Fibroblast of skin of right biceps (primary cell): ENCODE results near the gene MDM1.

Source experiments
- DNase-seq: peaks from one replicate; pipeline ENCODE4 v3.0.0-alpha.2; 2013

The MDM1 gene

DNA sequence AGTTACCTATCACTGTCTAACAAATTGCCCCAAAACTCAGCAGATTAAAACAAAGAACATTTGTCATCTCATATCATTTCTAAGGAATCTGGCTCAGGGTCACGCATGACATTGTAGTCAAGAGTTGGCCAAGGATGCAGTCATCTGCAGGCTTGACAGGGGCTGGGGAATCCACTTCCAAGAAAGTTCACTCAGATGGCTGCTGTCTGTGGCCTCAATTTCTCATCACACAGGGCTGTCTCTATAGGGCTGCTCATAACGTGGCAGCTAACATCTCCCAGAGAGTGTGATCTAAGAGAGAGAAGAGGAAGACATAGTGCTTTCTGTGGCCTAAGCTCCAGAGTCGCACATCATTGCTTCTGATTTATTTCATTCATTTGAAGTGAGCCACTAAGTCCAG lies 61.8 kb downstream of the MDM1 start:
- no peak for DNase-seq

DNA sequence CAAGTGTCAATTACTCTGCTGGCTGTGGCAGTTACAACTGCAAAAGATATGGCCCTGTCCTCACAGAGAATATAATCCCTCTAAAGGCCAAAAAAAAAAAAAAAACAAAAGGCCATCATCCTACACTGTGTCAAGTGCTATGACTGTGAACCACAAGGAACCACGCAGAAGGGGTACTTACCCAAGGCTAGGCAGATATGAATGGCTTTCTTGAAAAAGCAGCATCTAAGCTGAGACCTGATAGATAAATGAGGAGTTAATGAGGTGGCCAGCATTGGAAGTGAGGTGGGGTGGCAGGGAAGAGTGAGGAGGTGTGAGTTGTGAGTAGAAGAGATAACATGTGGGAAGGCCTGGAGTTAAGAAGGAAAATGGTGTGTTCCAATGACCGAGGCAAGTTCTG lies 62.4 kb downstream of the MDM1 start:
- DNase-seq, result no peak

DNA sequence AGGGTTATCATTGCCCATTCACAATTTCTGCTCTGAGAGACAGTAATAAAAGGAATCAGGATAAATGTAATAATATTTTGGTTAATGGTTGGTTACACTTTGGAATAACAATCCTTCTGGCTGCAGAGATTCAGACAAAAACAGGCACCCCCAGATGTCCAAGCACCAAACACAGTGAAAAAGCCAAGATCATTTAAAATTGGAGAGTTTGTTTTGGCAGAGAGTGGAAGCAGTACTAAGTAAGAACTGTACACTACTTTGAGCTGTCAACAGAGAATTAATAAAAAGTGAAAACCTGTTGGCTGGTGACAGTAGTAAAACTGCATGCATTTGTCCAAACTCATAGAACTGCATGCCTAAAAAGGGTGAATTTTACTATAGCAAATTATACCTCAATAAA lies 63.2 kb downstream of the MDM1 start:
- peak; percentile 33 for DNase-seq

DNA sequence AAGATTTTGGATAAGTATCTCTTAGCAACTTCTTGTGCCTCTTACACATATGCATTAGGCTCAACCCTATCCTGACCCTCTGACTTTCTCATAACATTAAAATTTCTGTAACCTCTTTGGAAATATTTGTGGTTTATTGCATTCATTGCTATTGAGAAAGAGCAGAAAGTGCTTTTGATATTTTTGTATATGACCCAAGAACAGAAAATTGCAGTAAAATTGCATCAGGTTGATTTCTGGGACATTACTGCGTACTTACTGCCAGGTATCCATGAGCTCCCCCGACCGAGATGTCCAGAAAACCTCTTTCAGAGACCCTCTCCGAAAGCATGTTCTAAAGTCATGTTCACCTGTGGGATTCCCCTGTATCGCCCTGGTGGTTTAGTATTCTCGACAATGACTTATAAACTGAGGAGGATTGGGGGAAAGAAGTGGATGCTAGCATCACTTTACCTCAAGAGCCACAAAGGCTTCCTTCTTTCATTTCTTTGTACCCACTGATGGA lies 64.2 kb downstream of the MDM1 start:
- DNase-seq, result peak; percentile 95

DNA sequence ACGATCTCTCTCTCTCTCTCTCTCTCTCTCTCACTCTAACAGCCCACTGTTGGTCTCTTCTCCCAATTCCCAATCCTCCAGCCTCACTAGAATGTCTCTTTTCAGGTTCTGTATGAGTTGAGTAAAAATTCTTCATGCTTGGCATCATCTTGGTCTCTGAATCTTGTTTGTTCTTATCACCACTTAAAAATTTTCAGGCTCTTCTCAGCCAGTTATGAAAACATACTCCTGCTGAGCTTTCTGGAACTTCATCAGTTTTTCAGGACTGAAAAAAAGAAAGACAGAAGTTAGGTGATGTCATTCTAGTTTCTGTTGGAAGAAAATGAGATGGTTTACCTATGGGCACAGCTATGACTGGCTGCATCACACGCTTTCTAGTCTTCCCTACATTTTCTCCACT lies 67.3 kb downstream of the MDM1 start:
- DNase-seq, result peak; percentile 88

DNA sequence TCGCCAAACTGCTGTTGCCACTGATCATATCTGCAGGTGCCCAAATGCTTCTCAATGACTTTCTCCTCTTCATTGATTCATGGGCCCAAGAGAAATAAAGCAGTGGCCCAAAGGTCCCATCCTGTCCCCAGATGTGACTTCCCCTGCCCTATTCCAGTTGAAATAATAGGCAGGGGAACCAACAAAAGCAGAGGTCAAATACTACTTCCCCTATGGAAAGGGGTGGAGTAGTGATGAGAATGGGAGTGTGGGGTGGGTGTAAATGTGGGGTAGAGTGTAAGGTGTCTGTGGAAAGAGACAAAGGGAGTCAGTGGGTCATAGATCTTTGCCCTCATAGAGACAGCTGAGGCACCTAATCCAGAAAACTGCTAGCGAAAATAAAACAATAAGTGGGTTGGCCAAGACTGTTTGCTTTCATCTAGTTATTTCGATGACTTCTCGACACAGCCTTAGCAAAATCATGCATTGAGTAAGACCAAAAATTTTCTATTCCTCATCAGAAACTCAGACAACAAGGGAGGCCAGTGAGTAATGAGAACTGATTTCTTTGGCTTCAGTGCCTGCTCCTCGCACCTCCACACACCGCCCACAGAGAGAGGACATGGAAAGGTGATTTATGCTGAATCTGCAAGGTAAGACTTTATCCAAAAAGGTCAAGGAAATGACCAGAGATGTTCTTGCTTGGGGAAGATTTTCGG lies 67.9 kb downstream of the MDM1 start:
- peak; percentile 57 for DNase-seq

DNA sequence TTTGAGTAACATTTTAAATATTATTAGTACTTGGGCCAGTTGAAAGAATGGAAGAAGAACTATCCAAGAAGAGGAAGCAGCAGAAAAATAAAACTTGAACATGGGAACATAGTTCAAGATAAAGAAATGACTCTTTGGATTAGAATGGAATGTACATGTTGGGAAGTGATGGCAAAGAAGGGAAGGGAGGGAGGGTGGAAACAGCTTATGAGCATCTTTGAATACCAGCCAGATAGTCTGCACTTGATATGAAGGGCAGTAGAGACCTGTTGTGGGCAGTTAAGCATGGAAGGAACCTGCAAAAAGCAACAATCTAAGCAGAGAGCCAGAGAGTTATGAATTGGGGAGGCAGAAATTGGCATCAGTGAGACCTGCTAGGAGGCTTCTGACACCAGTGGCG lies 68.8 kb downstream of the MDM1 start:
- DNase-seq, result peak; percentile 68

DNA sequence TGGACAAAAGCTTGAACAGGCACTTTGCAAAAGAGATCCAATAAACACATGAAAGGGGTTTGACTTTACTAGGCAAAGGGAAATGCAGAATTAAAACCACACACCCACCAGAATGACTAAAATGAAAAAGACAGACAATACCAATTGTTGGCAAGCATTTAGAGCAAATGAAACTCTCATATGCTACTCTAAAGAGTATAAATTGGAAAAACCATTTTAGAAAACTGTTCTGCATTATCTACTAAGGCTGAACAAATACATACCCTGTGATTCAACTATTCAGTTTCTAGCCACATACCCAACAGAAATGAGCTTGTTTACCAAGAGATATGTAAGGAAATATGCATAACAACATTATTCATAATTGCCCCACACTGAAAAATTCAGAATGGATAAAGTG lies 70.3 kb downstream of the MDM1 start:
- DNase-seq, result no peak

DNA sequence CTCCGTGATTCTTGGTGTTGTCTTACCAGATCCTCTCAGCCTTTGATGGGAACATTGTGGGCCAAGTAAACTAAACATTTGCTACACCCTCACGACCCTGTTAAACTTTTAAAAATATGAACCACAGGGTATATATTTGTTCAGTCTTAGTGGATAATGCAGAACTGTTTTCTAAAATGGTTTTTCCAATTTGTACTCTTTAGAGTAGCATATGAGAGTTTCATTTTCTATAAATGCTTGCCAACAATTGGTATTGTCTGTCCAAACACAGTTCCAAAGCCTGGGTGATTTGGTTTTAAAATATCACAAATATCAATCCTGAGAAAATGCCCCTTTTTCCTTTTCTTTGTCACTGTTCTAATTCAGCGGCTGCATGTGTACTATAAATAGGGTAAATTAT lies 72.0 kb downstream of the MDM1 start:
- DNase-seq, result no peak

DNA sequence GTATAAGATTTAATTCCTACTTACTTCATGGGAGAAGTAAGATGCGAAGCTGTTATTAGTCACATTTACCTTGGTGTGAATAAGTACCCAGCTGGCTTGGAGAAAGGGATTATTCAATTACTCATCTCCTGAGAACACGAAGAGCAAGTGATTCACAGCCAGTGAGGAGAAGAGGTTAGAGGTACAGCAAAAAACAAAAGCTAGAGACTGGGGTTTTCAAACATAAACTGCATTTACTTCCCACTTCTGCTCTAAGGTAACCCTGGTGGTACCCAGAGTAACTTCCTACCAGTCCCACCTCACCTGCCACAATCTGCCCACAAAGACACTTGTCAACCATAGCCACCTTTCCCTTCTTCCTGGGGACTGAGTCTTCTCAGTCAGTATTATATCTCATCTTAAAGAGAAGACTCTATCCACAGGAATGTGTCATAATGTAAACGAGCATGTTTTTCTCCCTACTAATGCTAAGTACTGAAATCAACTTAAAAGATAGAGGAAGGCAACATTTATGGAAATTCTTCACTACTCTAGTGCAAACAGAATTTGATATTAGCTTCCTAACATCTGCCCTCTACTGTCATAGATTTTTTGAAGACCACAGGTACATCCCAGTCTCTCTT lies 72.7 kb downstream of the MDM1 start:
- DNase-seq, result peak; percentile 87

DNA sequence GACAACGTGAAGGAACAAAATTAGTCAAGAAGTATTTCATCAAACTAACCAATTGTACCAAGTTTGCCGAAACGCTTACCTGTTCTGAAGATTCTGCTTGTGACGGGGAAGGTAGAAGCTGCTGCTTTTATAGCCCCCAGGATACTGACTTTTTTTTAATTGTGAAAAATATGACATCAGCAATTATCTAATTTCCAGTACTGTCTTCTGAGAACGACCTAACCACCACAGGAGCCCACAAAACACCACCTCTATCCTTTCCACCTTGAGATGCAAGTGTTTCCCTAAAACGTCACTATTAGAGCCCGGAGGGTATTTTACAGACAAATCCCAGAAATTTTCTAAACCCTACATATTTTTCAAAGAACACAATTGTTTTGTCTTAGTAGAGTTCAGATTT lies 78.7 kb downstream of the MDM1 start, which contains the start of gene IL22:
Gene IL22 (minus strand): TSS at position 101 of the 400 bp plus-strand sequence. CDS start 156 bp downstream, outside the sequence.
- no peak for DNase-seq

DNA sequence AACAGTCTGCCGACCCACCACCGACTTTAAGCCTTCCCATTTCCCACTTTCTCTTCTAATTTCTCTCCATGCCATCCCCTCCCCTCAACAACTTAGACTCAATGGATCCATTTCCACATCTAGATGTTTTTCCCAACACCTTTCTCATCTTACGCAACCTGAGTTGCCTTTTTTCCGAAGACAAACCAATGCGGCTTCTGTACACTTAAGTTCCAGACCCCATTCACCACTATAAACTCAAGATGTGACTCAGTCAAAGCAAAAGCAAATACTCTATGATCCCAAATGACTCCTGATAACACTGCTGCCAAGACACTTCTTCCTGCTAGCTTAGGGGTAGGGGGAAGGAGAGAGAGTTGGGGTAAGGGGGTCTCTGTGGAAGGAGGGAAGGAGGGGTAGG lies 80.1 kb downstream of the MDM1 start:
- no peak for DNase-seq

DNA sequence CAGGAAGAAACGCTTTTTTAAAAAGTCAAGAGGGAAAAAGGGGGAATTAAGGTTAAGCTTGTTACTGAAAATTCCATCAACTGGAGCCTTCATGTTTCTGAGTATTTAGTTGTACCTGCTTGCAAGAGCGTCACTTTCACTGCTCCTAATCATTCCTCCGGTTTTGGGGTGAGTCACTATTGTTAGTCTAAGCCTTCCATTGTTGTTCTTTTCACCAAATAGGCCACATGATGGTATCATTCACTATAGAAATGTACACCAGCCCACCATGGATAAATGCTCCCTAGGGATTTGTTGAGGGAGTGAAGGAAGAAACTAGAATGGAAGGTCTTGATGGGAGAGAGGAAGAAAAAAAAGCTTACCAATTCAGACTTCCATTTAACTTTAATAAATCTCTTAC lies 81.7 kb downstream of the MDM1 start:
- no peak for DNase-seq

DNA sequence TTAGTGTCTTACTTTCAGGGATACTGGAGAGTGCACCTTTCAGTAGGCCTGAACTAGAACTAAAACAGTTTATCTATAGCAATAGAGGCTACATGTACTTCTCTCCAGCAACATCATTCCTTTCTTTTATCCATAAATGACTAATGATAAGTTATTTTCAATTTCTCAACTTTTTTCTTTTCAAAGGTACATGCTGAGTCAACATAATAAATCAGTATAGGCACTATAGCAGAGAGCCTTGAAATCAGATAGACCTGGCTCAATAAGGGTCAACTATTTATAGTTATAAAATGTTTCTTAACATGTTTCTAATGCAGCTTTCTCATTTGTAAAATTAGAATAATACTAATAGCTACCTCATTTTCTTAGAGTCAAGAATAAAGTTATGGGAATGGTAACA lies 84.4 kb downstream of the MDM1 start:
- DNase-seq, result no peak

DNA sequence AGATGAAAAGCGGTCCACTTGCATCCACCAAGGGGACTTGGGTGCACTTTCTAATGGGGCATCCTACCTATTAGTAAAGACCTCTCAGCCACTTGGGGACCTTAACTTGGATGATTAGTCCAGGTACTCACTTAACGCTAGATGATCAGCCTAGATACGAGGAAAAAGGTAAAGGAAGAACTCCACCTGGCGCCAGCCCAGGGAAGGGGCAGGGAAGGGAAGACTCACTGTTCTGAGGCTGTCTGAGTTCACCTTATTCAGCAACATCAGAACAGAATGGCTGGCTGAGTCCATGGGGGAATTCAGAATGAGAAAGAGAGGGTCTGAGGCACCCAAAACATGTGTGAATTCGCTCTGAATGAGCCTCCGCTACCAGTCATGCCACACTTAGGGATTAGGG lies 85.8 kb downstream of the MDM1 start:
- DNase-seq, result no peak

DNA sequence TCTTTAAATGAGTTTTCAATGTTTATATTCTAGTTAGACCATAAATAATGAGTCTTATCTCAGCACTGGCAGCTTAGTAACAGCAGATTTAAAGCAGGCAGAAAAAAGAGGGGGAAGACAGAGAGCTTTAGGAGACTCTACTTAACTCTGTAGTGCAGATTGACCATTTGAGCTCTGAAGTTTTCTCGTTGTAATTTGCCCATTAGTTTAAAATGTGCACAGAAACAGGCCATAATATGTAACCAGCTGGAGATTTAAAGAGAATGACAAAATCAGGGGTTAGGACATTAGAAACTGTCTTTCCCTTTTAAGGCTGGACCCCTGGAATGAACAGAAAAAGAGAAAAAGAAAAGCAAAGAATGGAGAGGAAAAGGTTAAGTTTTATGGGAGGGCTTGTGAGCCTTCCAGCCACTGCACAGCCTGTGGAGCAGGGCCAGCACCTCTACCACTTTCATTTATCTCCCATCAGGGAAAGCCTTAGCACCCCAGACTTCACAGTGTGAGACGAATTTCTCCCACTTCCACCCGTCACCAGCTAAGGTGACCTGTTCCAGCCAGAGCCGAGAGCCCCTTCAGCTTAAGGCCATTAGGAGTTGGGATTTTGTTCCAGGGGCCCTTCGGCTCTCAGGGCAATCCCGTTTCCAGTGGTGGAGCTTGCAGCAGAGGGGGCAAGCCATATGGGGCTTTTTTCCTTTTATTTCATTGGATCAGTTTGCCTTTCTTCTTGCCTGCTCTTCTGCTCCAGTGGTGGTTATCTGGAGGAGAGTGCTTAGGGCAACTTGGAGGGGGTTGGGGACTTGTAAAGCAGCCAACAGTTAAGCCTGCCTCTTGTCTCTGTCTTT lies 86.8 kb downstream of the MDM1 start:
- peak; percentile 40 for DNase-seq
